Left cardiac atrium (tissue), 4 donors: ENCODE data around the gene BPIFB3. TPM values are rescaled to one million over a fixed set of nuclear protein-coding genes. Genes with fewer than 3 reads are reported as not detected.
"Not testable (repeated sequence)": the region's sequence is repeated elsewhere in the genome, so short reads cannot be mapped to it uniquely, and the experiment has no call there.

Experiments used
- ATAC-seq, 2 donors: fragments of 200-7000 bp; cut with Tn5 transposase; one replicate each; pipeline ENCODE4 v1.9.1; 2020; ENCODE audit warnings: mild to moderate bottlenecking in 2 of 2, moderate library complexity in 2 of 2
- DNase-seq: peaks from one replicate; pipeline ENCODE4 v3.0.0-alpha.2; 2020
- intact Hi-C, 2 donors: fragments of 100-400 bp; cut with DNase I; formaldehyde crosslinking; loops; one replicate each; pipeline versions ENCODE4 v1.14.1 to v1.15.1; 2022 to 2023
- total RNA-seq, 2 donors: library from RNA; stranded (reverse); fragmentation: NEBNext Ultra II Directional; extraction: Animal tissue kit (Norgen Biotek cat#: 25700); gene quantifications; one replicate each; pipeline ENCODE4 v1.2.1, GENCODE V29; 2021
- donor health status: DM: no; HTN: yes; CAD: no.
- donor health status: DM: no; HTN: yes; CAD: no; lungs with severe emphysema.
- donor health status: DM: yes; HTN: yes; CAD: no.
- donor health status: Dilated cardiomyopathy.

BPIFB3 gene
- total RNA-seq, 2 donors from 2014 or later, result not detected

DNA sequence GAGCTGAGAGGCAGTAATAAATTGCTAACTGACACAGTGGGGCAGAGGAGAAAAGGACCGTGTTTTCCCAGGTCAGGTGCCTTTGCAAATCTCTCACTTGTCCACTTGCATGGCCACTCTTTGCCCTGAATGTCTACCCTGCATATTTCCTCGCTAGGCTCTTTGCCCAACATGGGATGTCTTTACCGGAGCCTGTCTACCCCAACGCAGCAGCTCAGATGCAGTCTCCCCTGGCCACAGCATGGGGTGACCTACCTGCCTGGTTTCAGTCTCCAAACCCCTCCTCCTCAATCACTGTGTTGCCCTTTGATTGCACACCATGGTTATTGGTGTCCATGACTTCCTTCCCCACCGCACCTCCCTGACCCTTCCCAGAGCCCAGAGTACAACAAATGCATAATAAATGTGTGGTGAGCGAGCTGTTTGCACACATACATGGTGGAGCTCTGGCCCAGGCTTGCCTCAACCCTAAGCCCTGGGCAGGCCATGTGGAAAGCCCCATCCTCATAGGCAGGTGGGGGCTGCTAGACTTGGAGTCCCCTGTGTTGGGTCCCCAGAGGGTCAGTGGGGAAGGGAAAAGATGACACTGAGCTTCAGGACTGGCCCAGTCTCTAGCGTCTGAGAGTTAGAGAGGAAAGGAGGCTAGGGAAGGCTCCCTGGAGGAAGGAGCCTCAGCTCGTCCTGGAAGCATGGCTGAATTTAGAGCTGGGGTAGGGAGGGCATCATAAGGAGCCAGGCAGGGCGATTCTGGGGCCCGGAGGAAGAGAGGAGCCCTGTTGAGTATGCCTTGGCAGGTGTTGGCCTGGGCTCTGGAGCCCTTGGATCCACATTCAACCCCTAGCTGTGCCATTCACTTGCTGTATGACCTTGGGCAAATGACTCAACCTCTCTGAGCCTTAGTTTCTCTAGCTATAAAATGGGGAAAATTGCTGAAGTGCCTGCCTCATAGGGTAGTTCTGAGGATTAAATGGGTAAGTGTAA lies 26.6 kb upstream of the BPIFB3 start:
- no peak for DNase-seq
- ATAC-seq, result no peak
- intact Hi-C loops, result no loop called here

DNA sequence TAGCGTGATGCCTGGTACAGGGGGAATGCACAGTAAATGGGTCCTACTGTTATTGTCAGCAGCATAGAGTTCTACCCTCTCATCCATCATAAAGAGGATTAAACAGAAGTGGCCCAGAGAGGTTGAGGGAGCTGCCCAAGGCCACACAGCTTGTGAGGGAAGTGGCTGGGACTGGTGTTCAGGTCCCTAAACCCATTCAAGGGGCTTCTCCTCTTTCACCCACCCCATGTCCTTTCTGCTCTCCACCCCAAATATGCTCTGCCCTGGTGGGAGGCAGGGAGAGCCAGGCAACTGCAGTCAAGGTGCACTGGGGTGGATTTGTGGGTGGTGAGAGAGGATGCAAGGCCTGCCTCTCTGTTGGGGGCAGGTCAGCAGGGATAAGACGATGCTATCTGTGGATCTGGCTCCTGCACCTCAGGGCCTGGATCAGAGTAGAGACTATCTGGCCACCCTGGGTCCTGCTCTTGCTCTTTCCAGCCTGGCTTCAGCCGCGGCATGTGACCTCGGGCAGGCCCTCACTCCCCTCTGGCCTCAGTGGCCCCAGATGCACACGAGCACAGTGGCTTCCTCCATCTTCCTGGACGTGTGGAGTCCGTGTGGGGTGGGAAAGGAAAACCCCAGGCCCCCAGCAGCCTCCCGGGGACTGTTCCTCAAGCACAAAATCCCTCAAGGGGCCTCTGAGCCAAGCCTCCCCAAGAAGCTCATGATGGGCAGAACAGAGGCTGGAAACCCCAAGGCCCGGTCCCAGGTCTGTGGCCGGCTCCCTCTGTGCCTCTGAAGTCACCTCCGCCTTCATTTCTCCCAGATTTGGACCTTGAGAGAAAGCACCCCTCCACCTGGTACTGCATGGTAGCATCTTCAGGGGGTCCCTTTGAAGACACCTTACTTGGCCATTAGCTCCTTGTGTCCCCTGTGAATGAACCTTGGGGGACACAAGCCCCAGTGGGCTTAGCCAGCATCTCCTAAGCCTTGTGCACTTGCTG lies 25.6 kb upstream of the BPIFB3 start:
- no peak for DNase-seq
- intact Hi-C loops, result no loop called here
- no peak for ATAC-seq

DNA sequence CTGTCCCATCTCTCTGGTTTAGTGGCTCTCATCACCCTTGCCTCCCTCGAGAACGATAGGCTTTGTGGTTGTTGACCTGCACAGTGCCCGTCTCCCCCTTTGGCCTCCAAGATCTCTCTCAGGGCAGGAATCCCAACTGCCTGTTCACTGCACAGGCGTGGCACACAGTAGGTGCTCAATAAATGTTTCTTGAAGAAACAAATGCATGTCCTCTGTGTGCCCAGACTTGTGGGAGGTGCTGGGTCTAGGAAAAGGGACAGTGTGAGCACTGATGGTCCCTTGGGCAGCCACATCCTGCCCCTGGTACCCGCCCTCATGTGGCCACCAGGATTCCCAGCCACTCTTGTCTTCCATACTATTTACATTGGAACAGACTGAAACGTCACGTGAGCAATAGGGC lies 24.8 kb upstream of the BPIFB3 start:
- ATAC-seq (no peak), DNase-seq (no peak)
- intact Hi-C loops, result no loop called here

DNA sequence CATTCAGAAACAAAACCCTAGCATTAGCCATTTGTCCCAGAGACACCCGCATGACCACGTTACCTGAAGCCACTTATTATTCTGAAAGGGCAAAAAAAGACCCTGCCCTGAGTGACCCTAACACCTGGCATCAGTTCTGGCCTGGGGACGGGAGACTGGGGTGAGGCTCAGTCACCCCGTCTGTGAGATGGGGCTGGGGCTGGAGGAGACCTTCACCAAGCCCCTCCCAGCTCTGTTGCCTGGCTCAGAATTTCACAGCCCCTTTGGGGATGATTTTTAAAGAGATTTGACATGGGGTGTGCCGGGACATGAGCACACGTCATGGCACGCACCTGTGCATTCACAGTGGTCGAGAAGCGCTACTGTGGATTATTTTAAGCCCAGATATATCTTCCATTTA lies 23.6 kb upstream of the BPIFB3 start:
- intact Hi-C loops, result no loop called here
- no peak for DNase-seq
- no peak for ATAC-seq

DNA sequence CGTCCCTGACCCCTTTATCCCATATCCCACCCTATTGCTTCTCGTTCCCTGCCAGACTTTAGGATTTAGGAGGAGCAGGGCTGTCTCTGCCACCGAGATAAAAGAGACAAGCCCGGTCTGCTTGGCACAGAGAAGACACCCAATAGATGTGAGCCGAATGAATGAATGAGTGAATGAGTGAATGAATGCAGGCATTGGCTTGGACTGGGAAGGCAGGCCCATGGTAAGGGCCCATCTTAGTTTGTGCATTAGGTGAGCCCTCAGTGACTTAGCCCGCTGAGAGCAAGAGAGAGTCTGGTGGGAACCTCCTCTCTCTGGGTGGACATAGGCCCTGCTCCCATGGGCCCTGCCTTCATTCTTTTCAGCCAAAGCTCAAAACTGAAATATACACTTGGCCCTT lies 23.1 kb upstream of the BPIFB3 start:
- intact Hi-C loops, result no loop called here
- ATAC-seq, result no peak

DNA sequence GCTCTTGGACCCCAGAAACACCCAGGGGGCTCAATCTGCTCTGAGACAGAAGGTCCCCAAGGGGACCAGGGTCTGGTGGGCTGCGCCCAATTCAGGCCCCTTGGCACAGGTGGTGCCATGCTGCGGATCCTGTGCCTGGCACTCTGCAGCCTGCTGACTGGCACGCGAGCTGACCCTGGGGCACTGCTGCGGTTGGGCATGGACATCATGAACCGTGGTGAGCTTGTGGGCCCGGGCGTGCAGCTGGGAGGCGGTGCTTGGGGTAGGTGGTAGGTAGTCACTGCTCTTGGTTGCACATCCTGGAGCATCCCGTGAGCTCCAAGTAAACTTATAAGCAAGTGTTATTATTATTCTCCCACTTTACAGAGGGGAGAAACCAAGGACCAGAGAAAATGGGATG lies 22.2 kb upstream of the BPIFB3 start, which contains the start of gene BPIFB6:
Gene BPIFB6, plus strand, starts transcription at position 118 of the 400 bp plus-strand sequence. Its CDS starts 0 bp downstream, at position 118.
- intact Hi-C loops, result no loop called here
- DNase-seq (no peak), ATAC-seq (no peak)

More for the DNA sequence above, 23.1 kb upstream of the BPIFB3 start:
- DNase-seq, result no peak

DNA sequence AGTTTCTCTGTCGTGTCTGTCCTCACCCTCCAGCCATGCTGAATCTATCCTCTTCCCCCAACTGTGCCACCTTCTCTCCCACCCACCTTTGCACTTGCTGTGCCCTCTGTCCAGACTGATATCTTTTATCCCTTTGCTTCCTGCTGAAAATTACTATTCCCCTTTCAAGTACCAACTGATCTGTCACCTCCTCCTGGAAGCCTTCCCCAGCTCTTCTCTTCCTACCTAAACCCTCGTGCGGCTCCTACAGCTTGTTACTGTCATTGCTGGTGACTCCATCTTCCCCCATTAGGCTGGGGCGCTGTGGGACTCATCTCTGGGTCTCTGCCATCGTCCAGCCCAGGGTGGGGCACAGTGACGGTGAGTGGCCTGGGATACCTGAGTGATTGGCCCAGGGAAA lies 21.1 kb upstream of the BPIFB3 start:
- ATAC-seq (no peak), DNase-seq (no peak)
- intact Hi-C loops, result no loop called here

DNA sequence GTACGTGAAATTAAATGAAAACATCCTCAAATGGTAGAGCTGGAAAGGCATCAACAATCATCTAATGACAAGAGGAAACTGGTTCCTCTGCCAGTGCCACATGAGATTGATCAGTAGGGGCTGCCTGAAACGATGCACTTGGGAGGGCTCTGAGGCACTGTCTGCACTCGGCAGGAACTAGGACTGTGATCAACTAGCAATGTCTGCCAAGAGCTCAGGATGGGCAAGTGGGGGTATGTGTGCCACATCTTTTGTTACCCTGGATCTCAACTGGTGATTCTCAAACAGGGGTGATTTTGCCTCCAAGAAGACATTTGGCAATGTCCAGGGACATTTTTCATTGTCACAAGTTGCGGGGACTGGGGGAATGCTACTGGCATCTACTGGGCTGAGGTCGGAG lies 20.3 kb upstream of the BPIFB3 start:
- ATAC-seq (no peak), DNase-seq (no peak)
- intact Hi-C loops, result no loop called here

DNA sequence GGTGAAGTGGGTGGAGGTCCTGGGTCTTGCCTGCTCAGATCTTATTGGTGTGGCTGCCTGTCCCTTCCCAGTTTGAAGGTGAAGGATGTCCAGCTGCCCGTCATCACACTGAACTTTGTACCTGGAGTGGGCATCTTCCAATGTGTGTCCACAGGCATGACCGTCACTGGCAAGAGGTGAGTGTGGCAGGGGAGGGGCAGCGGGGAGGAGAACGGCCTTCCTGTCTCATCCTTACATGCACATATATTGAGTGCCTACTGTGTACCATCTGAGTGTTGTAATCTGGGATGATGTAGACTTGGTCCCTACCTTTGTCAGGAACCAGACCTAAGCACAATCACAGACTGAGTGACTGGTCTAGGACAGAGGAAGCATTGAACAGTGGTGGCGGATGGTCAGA lies 19.6 kb upstream of the BPIFB3 start:
- intact Hi-C loops, result no loop called here
- DNase-seq, result no peak
- no peak for ATAC-seq

DNA sequence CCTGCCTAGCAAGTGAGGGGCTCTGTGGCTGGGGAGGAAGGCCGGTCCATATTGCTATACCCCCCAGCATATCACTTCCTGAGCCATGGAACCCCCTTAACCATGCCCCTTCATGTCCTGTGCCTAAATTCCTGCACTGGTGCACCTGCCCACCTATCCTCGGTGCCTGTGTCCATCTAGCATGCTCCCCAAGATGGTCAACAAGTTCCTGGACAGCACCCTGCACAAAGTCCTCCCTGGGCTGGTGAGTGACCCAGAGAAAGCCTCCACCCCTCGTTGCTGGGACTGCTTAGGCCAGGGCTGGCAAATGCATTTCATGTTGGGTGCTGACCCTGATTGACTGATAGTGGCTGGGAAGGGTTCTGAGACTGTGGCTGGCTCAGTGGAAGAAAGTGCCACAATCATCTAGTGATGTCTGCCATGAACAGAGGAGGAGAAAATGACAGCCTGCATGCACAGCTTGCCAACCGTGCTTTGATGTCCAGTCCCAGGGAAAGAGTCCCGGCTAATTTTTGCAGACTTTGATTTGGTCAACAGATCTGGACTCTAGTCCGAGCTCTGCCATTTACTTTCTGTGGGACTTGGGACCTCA lies 18.7 kb upstream of the BPIFB3 start:
- ATAC-seq, result no peak
- intact Hi-C loops, result no loop called here
- DNase-seq, result no peak

DNA sequence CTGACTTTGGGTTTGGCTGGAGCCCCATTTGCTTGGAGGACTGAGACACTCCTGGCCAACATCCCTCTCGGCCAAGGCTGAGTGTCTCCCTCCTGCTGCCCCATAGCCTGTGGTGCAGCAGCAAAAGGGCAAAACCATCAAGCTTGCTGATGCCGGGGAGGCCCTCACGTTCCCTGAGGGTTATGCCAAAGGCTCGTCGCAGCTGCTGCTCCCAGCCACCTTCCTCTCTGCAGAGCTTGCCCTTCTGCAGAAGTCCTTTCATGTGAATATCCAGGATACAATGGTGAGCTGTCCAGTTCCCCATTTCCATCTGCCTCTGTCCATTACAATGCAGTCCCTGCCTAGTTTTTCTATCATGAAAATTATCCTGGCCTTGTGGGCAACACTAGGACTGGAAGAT lies 16.2 kb upstream of the BPIFB3 start:
- DNase-seq (no peak), ATAC-seq (no peak)
- intact Hi-C loops, result no loop called here

DNA sequence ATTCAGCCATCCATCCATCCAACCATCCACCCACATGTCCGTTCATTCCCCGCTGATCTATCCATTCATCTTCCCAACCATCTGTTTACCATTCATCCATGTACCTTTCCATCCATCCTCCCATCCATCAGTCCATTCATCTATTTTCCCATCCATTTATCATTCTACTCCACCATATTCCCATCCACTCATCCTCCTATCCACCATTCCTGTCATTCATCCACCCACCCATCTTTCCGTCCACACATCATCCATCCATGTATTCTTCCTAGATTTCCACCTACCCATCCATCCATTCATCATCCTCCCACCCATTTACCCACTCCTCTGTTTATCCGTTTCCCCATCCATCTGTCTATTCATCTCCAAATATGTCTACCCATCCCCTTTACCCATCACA lies 15.5 kb upstream of the BPIFB3 start:
- intact Hi-C loops, result no loop called here
- ATAC-seq (no peak), DNase-seq (no peak)

DNA sequence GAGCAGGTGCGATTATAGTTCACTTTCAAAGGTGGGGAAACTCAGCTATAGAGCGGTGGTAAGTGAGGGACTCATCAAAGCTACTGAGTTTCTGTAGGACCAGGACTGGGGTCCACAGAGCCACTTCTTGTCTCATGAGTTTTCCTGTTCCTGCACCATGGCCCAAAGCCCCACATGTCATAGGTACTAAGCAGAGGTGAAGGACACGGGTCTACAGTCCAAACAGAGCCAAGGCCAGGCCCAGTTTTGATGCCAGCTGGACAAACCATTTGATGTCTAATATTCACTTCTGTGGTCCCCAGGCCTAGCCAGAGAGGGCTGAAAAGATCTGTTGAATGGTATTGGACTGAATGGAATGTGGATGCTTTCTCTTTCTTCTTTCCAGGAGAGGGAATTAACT lies 11.3 kb upstream of the BPIFB3 start:
- ATAC-seq (no peak), DNase-seq (no peak)
- intact Hi-C loops, result no loop called here

DNA sequence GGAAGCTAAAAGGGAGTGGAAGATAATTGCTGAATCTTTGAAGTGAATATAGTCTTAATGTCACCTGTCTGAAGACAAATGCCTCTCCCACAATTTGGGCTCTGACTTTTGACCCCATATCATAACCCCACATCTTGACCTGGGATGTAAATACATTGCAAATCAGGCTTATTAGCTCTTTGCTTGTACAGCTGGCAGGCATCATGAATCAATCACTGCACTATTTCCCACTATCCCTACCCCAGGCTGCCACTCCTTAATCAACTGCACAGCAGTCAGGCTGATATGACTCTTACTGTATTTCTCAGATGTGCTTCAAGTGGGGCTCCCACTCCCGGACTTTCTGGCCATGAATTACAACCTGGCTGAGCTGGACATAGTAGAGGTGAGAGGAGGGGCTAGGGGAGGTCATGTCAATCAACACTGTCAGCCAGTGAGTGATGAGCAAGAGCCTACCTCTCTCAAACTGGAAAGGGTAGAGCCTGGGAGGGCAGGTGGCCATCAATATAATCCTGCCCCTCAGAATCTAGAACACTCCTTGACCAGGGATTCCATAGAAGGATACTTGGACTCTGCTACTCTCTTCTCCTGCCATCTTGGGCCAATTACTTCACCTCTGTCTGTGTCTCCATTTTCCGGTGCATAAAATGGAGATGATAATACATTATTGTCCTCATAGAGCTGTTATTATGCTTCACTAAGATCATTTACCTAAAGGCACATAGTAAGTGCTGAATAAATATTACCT lies 10.5 kb upstream of the BPIFB3 start:
- intact Hi-C loops, result no loop called here
- no peak for DNase-seq
- no peak for ATAC-seq

DNA sequence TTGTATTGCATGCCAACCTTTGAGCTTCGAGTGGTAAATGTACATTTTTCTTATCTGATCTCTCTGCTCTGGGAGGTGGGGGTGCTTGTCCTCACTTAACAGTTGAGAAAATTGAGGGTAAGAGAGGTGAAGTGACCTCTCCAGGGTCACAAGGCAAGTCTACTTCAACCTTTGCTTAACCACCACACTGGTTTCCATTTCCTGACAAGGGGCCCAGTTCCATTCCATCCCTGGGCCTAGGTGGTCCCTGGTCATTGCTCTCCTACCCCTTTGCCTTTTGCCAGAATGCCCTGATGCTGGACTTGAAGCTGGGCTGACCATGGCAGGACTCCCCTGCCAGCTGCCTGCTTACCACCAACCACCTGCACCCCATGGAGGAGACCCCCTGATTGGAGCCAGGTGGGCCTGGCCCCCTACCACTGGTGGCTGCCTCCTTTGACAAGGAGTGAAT lies 9.9 kb upstream of the BPIFB3 start:
- intact Hi-C loops, result no loop called here
- no peak for DNase-seq
- no peak for ATAC-seq

DNA sequence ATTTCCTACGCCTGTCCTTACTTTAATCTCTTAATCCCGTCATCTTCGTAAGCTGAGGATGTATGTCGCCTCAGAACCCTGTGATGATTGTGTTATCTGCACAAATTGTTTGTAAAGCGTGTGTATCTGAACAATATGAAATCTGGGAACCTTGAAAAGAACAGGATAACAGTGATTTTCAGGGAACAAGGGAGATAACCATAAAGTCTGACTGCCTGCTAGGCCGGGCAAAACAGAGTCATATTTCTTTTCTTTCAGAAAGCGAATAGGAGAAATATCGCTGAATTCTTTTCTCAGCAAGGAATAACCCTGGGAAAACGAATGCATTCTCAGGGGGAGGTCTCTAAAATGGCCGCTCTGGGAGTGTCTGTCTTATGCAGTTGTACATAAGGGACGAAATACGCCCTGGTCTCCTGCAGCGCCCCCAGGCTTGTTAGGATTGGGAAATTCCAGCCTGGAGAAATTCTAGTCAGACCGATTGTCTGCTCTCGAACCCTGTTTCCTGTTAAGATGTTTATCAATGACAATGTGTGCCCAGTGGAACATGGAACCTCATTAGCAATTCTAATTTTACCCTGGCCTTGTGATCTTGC lies 8.5 kb upstream of the BPIFB3 start:
- DNase-seq, ATAC-seq, intact Hi-C loops: not testable (repeated sequence)

DNA sequence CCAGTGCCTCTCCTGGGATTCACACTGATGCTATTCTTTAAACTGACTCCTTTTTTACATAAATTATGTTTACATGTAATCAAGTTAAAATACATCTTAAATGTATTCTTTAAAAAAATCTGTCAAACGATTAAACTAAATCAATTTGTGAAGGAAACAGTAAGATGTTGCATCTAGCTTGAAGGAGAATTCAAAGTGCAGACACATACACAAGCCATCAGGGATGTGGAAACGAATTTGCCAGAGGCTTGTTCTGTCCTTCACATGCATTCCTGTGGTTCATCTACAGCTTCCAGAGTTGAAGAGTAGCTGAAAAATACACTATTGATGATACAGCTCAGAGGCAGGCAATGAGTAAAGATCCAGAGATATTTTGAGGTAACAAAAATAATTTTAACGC lies 7.3 kb upstream of the BPIFB3 start:
- DNase-seq, result no peak
- no peak for ATAC-seq
- intact Hi-C loops, result no loop called here

DNA sequence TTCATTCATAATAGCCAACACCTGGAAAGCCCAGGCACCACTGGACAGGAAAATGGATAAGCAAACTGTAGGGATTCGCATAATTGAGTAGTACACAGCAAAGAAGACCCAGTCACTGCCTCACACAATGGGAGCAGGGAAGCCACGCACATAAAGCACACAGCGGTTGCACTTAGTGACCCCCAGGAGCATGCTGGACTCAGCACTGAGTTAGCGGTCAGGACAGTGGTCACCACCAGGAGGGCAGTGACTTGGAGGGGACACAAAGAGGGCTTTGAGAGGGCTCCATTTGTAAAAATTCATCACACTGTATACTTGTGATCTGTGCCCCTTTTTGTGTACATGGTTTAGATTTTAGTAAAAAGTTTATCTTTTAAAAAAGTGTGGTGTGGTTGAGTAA lies 2.4 kb upstream of the BPIFB3 start:
- intact Hi-C loops, result no loop called here
- ATAC-seq, result no peak

More for the DNA sequence above, 2.4 kb upstream of the BPIFB3 start:
- DNase-seq, result no peak
